Smooth muscle cell (in vitro differentiated cells): Measurements from ENCODE around the gene YARS1. TPM values are rescaled to one million over a fixed set of nuclear protein-coding genes. Genes with fewer than 3 reads are reported as not detected.

Source experiments
- DNase-seq: peaks from one replicate; lab custom pipeline; 2025; ENCODE audit not compliant: unreplicated experiment; lab: John Stamatoyannopoulos, UW
- H2AFZ ChIP-seq: fragments of 200-600 bp; sonication (generic); 2 replicates; pipeline ENCODE4 v1.6.0; 2016; ENCODE audit warnings: antibody characterized with exemption, low read depth, mild to moderate bottlenecking
- H3F3A ChIP-seq: fragments of 200-600 bp; sonication (generic); 2 replicates; pipeline ENCODE4 v1.6.0; 2017; ENCODE audit warnings: antibody characterized with exemption, low read depth
- H3K27ac ChIP-seq: fragments of 200-600 bp; sonication (generic); 2 replicates; pipeline ENCODE4 v1.5.1; 2016; ENCODE audit warnings: low read depth, mild to moderate bottlenecking
- H3K27me3 ChIP-seq: fragments of 200-600 bp; sonication (generic); 2 replicates; pipeline ENCODE4 v1.6.1; 2016; ENCODE audit warnings: low read depth, mild to moderate bottlenecking
- H3K36me3 ChIP-seq: fragments of 200-600 bp; sonication (generic); 2 replicates; pipeline ENCODE4 v1.5.1; 2016; ENCODE audit warnings: low read depth
- H3K4me1 ChIP-seq: fragments of 200-600 bp; sonication (generic); 2 replicates; pipeline ENCODE4 v1.5.1; 2016; ENCODE audit warnings: low read depth
- H3K4me2 ChIP-seq: fragments of 200-600 bp; sonication (generic); 2 replicates; pipeline ENCODE4 v1.6.0; 2016; ENCODE audit warnings: mild to moderate bottlenecking
- H3K4me3 ChIP-seq: fragments of 200-600 bp; sonication (generic); 2 replicates; pipeline ENCODE4 v1.5.1; 2016; ENCODE audit warnings: mild to moderate bottlenecking
- H3K79me2 ChIP-seq: fragments of 200-600 bp; sonication (generic); 2 replicates; pipeline ENCODE4 v1.6.0; 2016; ENCODE audit warnings: low read depth, mild to moderate bottlenecking
- H3K9ac ChIP-seq: fragments of 200-600 bp; sonication (generic); 2 replicates; pipeline ENCODE4 v1.6.0; 2016; ENCODE audit warnings: low read depth
- H3K9me3 ChIP-seq: fragments of 200-600 bp; sonication (generic); replicated peaks from 2 replicates; pipeline ENCODE4 v1.5.1; 2016; ENCODE audit warnings: low read depth
- H4K20me1 ChIP-seq: fragments of 200-600 bp; sonication (generic); 2 replicates; pipeline ENCODE4 v1.6.0; 2016; ENCODE audit warnings: low read depth
- CTCF ChIP-seq: fragments of 200-600 bp; sonication (generic); IDR thresholded peaks from 2 replicates; pipeline ENCODE4 v1.5.1; 2017; ENCODE audit warnings: borderline replicate concordance, mild to moderate bottlenecking, antibody characterized with exemption; ENCODE audit not compliant: insufficient read depth, poor library complexity, severe bottlenecking
- WGBS: methylation state at CpG from one replicate; pipeline ENCODE4 v1.1.7; 2016; ENCODE audit warnings: low lambda C conversion rate; 5-methylcytosine and 5-hydroxymethylcytosine counted together
- polyA plus RNA-seq: library from polyadenylated mRNA; unstranded; fragments of >200 nt; fragmentation: Nextera tagmentation; extraction: Ambion mirVana; gene quantifications from 2 replicates; pipeline ENCODE4 v1.2.1, GENCODE V29; 2016
- total RNA-seq: library from RNA; depleted of rRNA; stranded (reverse); fragments of >200 nt; gene quantifications from 2 replicates; pipeline ENCODE4 v1.2.3, GENCODE V29; 2014

The YARS1 gene
- total and polyA plus RNA-seq, 2 experiments from 2014 or later = 52.1 to 82.9 TPM

- Histone ChIP-seq H3K4me3 (no peak overlapping the region), H3K27ac (no peak overlapping the region), H3F3A (peaks cover 22% of the 10 kb centered on the region), H3K9ac (no peak overlapping the region), H3K4me1 (no peaks in the 10 kb centered on the region), H3K27me3 (no peaks in the 10 kb centered on the region), H3K79me2 (no peaks in the 10 kb centered on the region), H3K9me3 (no peaks in the 10 kb centered on the region), H3K4me2 (no peak overlapping the region), H2AFZ (no peak overlapping the region), H4K20me1 (no peaks in the 10 kb centered on the region), H3K36me3 (peaks cover 6% of the 10 kb centered on the region)
- DNase-seq = peak; percentile 21
- TF ChIP-seq CTCF = peak; percentile 98
- 53% methylated on average over 9 of the region's 9 CpGs for WGBS
Measured at GRCh38 chr1:32773018-32773763, 44.0 kb downstream of the YARS1 start.

- peaks cover 22% of the 10 kb centered on the region for H3F3A ChIP-seq
- H3K27me3 ChIP-seq = no peaks in the 10 kb centered on the region
- WGBS = 91% methylated on average over 10 of the region's 10 CpGs
- H3K9ac ChIP-seq = no peak overlapping the region
- H4K20me1 ChIP-seq = no peaks in the 10 kb centered on the region
- no peak overlapping the region for H3K27ac ChIP-seq
- no peaks in the 10 kb centered on the region for H3K9me3 ChIP-seq
- H3K4me3 ChIP-seq = no peak overlapping the region
- no peaks in the 10 kb centered on the region for H3K36me3 ChIP-seq
- H3K4me2 ChIP-seq = no peak overlapping the region
- H2AFZ ChIP-seq = no peak overlapping the region
- no peak for DNase-seq
- no peaks in the 10 kb centered on the region for H3K4me1 ChIP-seq
- no peak for TF ChIP-seq CTCF
- no peaks in the 10 kb centered on the region for H3K79me2 ChIP-seq
Measured at GRCh38 chr1:32772281-32773017, 44.7 kb downstream of the YARS1 start.

GRCh38 chr1:32771561-32772280 lies 45.4 kb downstream of the YARS1 start:
- no peak overlapping the region for H3K4me3 ChIP-seq
- no peak overlapping the region for H3K4me2 ChIP-seq
- H3K9ac ChIP-seq = no peak overlapping the region
- H4K20me1 ChIP-seq = peaks cover 4% of the 10 kb centered on the region
- no peak for TF ChIP-seq CTCF
- H3K79me2 ChIP-seq = peaks cover 3% of the 10 kb centered on the region
- H3K27me3 ChIP-seq = no peaks in the 10 kb centered on the region
- H3K4me1 ChIP-seq = peaks cover 3% of the 10 kb centered on the region
- H3K27ac ChIP-seq = no peak overlapping the region
- DNase-seq = no peak
- H3K9me3 ChIP-seq = no peaks in the 10 kb centered on the region
- WGBS = 95% methylated on average over 30 of the region's 30 CpGs
- H2AFZ ChIP-seq = no peak overlapping the region
- H3K36me3 ChIP-seq = no peaks in the 10 kb centered on the region
- H3F3A ChIP-seq = peaks cover 20% of the 10 kb centered on the region
